ENCODE measurements around the gene NPFF. TPM values are rescaled to one million over a fixed set of nuclear protein-coding genes. Genes with fewer than 3 reads are reported as not detected.

Gene NPFF
- total and polyA plus RNA-seq, 2 of the 13 experiments (the other 11 are each of a cell fraction or from before 2014, with no cell fraction given) = not detected

- H3K36me3 ChIP-seq (replicated peaks in 1 of 2; ENCODE audit: control insufficient read depth in 1 of 2, insufficient read depth in 2 of 2, low read length in 2 of 2) = peaks cover 18 to 47% of the 10 kb centered on the region in 2 experiments; a peak in 4 of 5 replicates
- intact Hi-C loops (cut with micrococcal nuclease; ENCODE audit: unreplicated experiment) (no loop called here), in situ Hi-C loops (cut with HindIII; ENCODE audit: extremely low pct_ligation_motif_present, low pct_unique_long_range_greater_than_20kb) (no loop called here)
- no peak overlapping the region for H3K4me3 ChIP-seq (replicated peaks in 1 of 3; ENCODE audit: insufficient read depth in 1 of 3, low read depth in 2 of 3, low read length in 3 of 3)
- H3K4me1 ChIP-seq (ENCODE audit: insufficient read depth, low read length) = no peaks in the 10 kb centered on the region
- ChIA-PET POLR2A (interaction anchor here (1.1 kb wide), 1 partner anchor 29 kb away, joined by 3 read pairs; the partner anchor contains the start of gene TARBP2), CTCF (ENCODE audit: low intra/inter-chr PET ratio, low total read pairs) (no interaction called here)
- no peak for DNase-seq (ENCODE audit: low spot score)
- no peak overlapping the region for H3K9ac ChIP-seq (ENCODE audit: insufficient read depth, low read depth, low read length)
- H4K20me1 ChIP-seq (ENCODE audit: insufficient read depth, low read length) = no peaks in the 10 kb centered on the region
- no TSS peak for BruUV-seq (replicated peaks)
- 98% methylated on average over 2 of the region's 2 CpGs for WGBS (ENCODE audit: low lambda C conversion rate)
- no peak for FAIRE-seq
- no peaks in the 10 kb centered on the region for H3K27me3 ChIP-seq (ENCODE audit: control insufficient read depth in 1 of 2, insufficient read depth in 2 of 2, low read length in 2 of 2)
- ATAC-seq = no peak
- no peaks in the 10 kb centered on the region for H3K9me3 ChIP-seq (ENCODE audit: low read length)
- H3K27ac ChIP-seq (ENCODE audit: extremely low read length, insufficient read depth, low read length) = no peak overlapping the region
- H2AFZ ChIP-seq (ENCODE audit: low read length) = no peak overlapping the region
- no peak overlapping the region for H3K4me2 ChIP-seq (ENCODE audit: low read depth, low read length)
- H3K79me2 ChIP-seq (ENCODE audit: insufficient read depth, low read length) = no peaks in the 10 kb centered on the region
- no peak for TF ChIP-seq ZFP1 (CRISPR knock-in tag; IDR thresholded peaks at IDR 0.05)
- no peak for TF ChIP-seq U2AF2 (IDR thresholded peaks at IDR 0.05; ENCODE audit: low read depth, low read length)
- TF ChIP-seq ZNF253 (CRISPR knock-in tag; IDR thresholded peaks at IDR 0.05; ENCODE audit: borderline replicate concordance) = no peak
- TF ChIP-seq ZNF318 (CRISPR knock-in tag; IDR thresholded peaks at IDR 0.05) = no peak
- no peak for TF ChIP-seq ZFP91 (CRISPR knock-in tag; IDR thresholded peaks at IDR 0.05; ENCODE audit: borderline replicate concordance)
- TF ChIP-seq EP300 (IDR thresholded peaks at IDR 0.05; ENCODE audit: low read depth in 2 of 2, low read length in 2 of 2) = no peak
- no peak for TF ChIP-seq EP300 (CRISPR knock-in tag; IDR thresholded peaks at IDR 0.05; ENCODE audit: borderline replicate concordance)
- TF ChIP-seq MBNL3 (CRISPR knock-in tag; conservative IDR thresholded peaks at IDR 0.05) = no peak
- no peak for TF ChIP-seq ZNF530 (CRISPR knock-in tag; IDR thresholded peaks at IDR 0.05; ENCODE audit: low read depth)
- TF ChIP-seq ATF2 (CRISPR knock-in tag; IDR thresholded peaks at IDR 0.05) = no peak
These were observed 22.8 kb upstream of the NPFF start for GRCh38 chr12:53530061-53530460.
